ENCODE results near the gene TSPY9.
"Not testable (repeated sequence)": the region's sequence is repeated elsewhere in the genome, so short reads cannot be mapped to it uniquely, and the experiment has no call there.

The TSPY9 gene, protein sequence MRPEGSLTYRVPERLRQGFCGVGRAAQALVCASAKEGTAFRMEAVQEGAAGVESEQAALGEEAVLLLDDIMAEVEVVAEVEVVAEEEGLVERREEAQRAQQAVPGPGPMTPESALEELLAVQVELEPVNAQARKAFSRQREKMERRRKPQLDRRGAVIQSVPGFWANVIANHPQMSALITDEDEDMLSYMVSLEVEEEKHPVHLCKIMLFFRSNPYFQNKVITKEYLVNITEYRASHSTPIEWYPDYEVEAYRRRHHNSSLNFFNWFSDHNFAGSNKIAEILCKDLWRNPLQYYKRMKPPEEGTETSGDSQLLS

DNA sequence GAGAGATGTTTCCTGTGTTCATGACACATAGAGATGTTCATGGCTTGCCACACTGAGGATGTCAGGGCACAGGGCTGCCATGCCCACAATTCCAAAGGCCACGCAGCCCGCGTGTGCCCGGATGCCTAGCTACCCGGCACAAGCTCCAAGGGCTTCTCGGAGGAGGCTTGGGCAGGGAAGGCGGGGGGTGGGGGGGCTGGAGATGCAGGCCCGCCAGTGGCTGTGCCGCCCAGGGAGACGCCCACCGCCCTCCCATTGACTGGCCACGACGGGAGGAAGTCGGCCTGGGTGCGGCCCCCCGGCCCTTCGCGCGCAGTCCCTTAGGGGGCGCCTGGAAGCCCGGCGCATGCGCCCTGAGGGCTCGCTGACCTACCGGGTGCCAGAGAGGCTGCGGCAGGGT is at the start of gene TSPY9:
TSPY9 (plus strand) TSS at position 301 of the 400 bp plus-strand sequence; CDS start at position 347, 46 bp downstream.
- not testable (repeated sequence) for DNase-seq

DNA sequence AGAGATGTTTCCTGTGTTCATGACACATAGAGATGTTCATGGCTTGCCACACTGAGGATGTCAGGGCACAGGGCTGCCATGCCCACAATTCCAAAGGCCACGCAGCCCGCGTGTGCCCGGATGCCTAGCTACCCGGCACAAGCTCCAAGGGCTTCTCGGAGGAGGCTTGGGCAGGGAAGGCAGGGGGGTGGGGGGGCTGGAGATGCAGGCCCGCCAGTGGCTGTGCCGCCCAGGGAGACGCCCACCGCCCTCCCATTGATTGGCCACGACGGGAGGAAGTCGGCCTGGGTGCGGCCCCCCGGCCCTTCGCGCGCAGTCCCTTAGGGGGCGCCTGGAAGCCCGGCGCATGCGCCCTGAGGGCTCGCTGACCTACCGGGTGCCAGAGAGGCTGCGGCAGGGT is 20.4 kb upstream of the TSPY9 start, which contains the start of gene TSPY1:
TSPY1 (plus strand) TSS at position 301 of the 400 bp plus-strand sequence; CDS start at position 347, 46 bp downstream.
- DNase-seq, result not testable (repeated sequence)

DNA sequence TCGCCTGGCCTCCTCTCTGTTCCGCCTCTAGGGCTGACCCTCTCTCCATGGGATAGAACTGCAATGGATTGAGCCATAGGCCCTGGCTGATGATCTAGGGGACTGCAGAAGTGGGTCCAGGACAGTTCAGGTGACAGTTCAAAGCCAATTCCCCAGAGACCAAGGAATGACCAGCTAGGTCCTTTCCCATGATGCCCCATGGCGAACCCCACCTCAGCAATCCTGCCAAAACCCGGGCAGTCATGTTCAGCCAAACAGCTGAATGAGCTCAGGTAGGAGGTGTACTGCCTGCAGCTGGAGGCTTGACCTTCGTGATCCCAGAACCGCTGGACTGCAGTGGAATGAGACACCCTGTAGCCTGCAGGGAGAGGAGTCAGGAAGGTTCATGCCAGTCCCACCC is 17.3 kb downstream of the TSPY9 start:
- DNase-seq, result not testable (repeated sequence)

DNA sequence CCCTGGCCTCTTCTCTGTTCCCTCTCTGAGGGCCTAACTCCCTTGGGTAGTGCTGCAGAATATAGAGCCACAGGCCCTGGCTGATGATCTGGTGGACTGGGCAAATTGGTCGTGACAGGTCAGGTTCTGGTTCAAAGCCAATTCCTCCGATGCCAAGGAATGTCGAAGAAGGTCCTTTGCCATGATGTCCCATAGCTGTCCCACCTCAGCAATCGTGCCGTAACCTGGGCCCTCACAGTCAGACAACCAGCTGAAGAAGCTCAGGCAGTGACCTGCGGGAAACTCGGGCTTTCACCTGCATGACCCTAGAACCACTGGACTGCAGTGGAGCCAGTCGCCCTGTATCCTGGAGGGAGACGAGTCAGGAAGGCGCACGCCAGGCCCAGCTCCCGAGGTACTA is 29.2 kb downstream of the TSPY9 start:
- not testable (repeated sequence) for DNase-seq

DNA sequence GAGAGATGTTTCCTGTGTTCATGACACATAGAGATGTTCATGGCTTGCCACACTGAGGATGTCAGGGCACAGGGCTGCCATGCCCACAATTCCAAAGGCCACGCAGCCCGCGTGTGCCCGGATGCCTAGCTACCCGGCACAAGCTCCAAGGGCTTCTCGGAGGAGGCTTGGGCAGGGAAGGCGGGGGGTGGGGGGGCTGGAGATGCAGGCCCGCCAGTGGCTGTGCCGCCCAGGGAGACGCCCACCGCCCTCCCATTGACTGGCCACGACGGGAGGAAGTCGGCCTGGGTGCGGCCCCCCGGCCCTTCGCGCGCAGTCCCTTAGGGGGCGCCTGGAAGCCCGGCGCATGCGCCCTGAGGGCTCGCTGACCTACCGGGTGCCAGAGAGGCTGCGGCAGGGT is 40.5 kb downstream of the TSPY9 start, which contains the start of gene TSPY10:
TSPY10 (plus strand) TSS at position 301 of the 400 bp plus-strand sequence; CDS start at position 347, 46 bp downstream.
- DNase-seq, result not testable (repeated sequence)
